Endothelial cell of umbilical vein (primary cell): ENCODE measurements around the gene PLEKHA7. TPM values are rescaled to one million over a fixed set of nuclear protein-coding genes. Genes with fewer than 3 reads are reported as not detected.

Experiments used
- BruUV-seq: library from RNA; stranded (reverse); fragments of 400-500 nt; replicated peaks from 2 replicates; lab custom pipeline; 2021; lab: Mats Ljungman, UMichigan
- CTCF ChIA-PET: fragments of 300-600, 350-600 bp; sonication (Branson Sonifier 250); formaldehyde crosslinking; loops from one replicate; lab custom pipeline; 2021; ENCODE audit warnings: antibody characterized with exemption, inconsistent platforms; lab: Charles Lee
- POLR2A ChIA-PET: fragments of 300-600, 350-600 bp; sonication (Branson Sonifier 250); formaldehyde crosslinking; loops from one replicate; lab custom pipeline; 2021; ENCODE audit warnings: antibody characterized with exemption, inconsistent platforms; lab: Charles Lee
- DNase-seq: peaks from one replicate; pipeline ENCODE4 v3.0.0-alpha.2; 2011; ENCODE audit warnings: low read depth, low spot score
- FAIRE-seq: peaks from 2 replicates; lab custom pipeline; 2011; peaks lifted over from hg19 to GRCh38; lab: Jason Lieb, UNC
- H2AFZ ChIP-seq: 2 replicates; pipeline ENCODE4 v1.6.0; 2012; ENCODE audit warnings: low read depth, low read length, control low read depth, inconsistent platforms
- H3K27ac ChIP-seq: 2 replicates; pipeline ENCODE4 v1.5.1; 2011; ENCODE audit warnings: low read depth, mild to moderate bottlenecking, control low read depth, low read length, moderate library complexity; ENCODE audit not compliant: insufficient read depth
- H3K27me3 ChIP-seq, 2 experiments: 2 replicates each; pipeline versions ENCODE4 v1.6.0 to v1.6.1; 2011; ENCODE audit warnings: low read length in 2 of 2, mixed read lengths in 1 of 2; ENCODE audit not compliant: control insufficient read depth in 2 of 2, insufficient read depth in 2 of 2
- H3K36me3 ChIP-seq, 2 experiments: 2 replicates in 1 of 2; 3 replicates in 1 of 2; pipeline ENCODE4 v1.5.1; 2011; ENCODE audit warnings: low read length in 2 of 2, mild to moderate bottlenecking in 1 of 2, moderate library complexity in 1 of 2; ENCODE audit not compliant: control insufficient read depth in 2 of 2, insufficient read depth in 2 of 2; ENCODE audit errors: extremely low read depth in 1 of 2
- H3K4me1 ChIP-seq: 3 replicates; pipeline ENCODE4 v1.5.1; 2011; ENCODE audit warnings: mild to moderate bottlenecking, low read length; ENCODE audit not compliant: control insufficient read depth, insufficient read depth; ENCODE audit errors: extremely low read depth
- H3K4me2 ChIP-seq: 2 replicates; pipeline ENCODE4 v1.6.1; 2011; ENCODE audit warnings: low read length, control low read depth, mixed read lengths; ENCODE audit not compliant: insufficient read depth
- H3K4me3 ChIP-seq, 3 experiments: fragments of 200-600 bp in 1 of 3; sonication (generic), shearing (Covaris generic) in 1 of 3; replicated peaks in 1 of 3; 2 replicates each; pipeline ENCODE4 v1.5.1; 2011 to 2016; ENCODE audit warnings: control low read depth in 3 of 3, low read length in 3 of 3, mild to moderate bottlenecking in 2 of 3, inconsistent platforms in 1 of 3, low read depth in 1 of 3, moderate library complexity in 1 of 3; ENCODE audit not compliant: insufficient read depth in 1 of 3
- H3K79me2 ChIP-seq: 2 replicates; pipeline ENCODE4 v1.6.0; 2012; ENCODE audit warnings: low read length, inconsistent platforms; ENCODE audit not compliant: control insufficient read depth, insufficient read depth
- H3K9ac ChIP-seq: replicated peaks from 2 replicates; pipeline ENCODE3; 2011; ENCODE audit warnings: low read length, control low read depth; ENCODE audit not compliant: insufficient read depth; ENCODE audit errors: extremely low read depth
- H3K9me1 ChIP-seq: replicated peaks from 3 replicates; pipeline ENCODE4 v1.6.0; 2011; ENCODE audit warnings: mild to moderate bottlenecking, low read length; ENCODE audit not compliant: control insufficient read depth, insufficient read depth; ENCODE audit errors: extremely low read depth
- H3K9me3 ChIP-seq: replicated peaks from 2 replicates; pipeline ENCODE4 v1.5.1; 2012; ENCODE audit warnings: low read length, inconsistent platforms; ENCODE audit not compliant: control insufficient read depth, insufficient read depth
- H4K20me1 ChIP-seq: replicated peaks from 2 replicates; pipeline ENCODE3; 2011; ENCODE audit warnings: mild to moderate bottlenecking, low read length; ENCODE audit not compliant: control insufficient read depth, insufficient read depth; ENCODE audit errors: extremely low read depth
- CTCF ChIP-seq, 2 donors: IDR thresholded peaks; 1 replicate in 1 of 2; 2 replicates in 1 of 2; pipeline ENCODE4 v1.5.1; 2011; ENCODE audit warnings: low read length in 2 of 2, mild to moderate bottlenecking in 2 of 2, moderate library complexity in 2 of 2, control low read depth in 1 of 2, inconsistent platforms in 1 of 2, low read depth in 1 of 2; ENCODE audit not compliant: insufficient read depth in 1 of 2; ENCODE audit errors: extremely low read depth in 1 of 2
- EZH2 ChIP-seq: IDR thresholded peaks from 2 replicates; pipeline ENCODE4 v1.6.1; 2012; ENCODE audit warnings: borderline replicate concordance, low read depth, mild to moderate bottlenecking, moderate library complexity, low read length, inconsistent platforms; ENCODE audit not compliant: severe bottlenecking
- FOS ChIP-seq: IDR thresholded peaks from 2 replicates; pipeline ENCODE4 v1.6.1; 2011; ENCODE audit warnings: mild to moderate bottlenecking, low read length, moderate library complexity, borderline replicate concordance; ENCODE audit not compliant: insufficient read depth
- GATA2 ChIP-seq: IDR thresholded peaks from 2 replicates; pipeline ENCODE4 v1.7.0; 2011; ENCODE audit warnings: low read depth, mild to moderate bottlenecking, moderate library complexity, mixed read lengths, low read length; ENCODE audit not compliant: insufficient read length, insufficient read depth
- JUN ChIP-seq: IDR thresholded peaks from 2 replicates; pipeline ENCODE4 v1.6.1; 2011; ENCODE audit warnings: borderline replicate concordance, low read depth; ENCODE audit not compliant: insufficient read length, insufficient read depth
- MAX ChIP-seq: IDR thresholded peaks from 2 replicates; pipeline ENCODE4 v1.6.1; 2011; ENCODE audit not compliant: insufficient read depth, insufficient read length
- MYC ChIP-seq: IDR thresholded peaks from one replicate; pipeline ENCODE4 v1.6.1; 2011; ENCODE audit warnings: mild to moderate bottlenecking, low read depth, low read length
- POLR2A ChIP-seq: IDR thresholded peaks from 2 replicates; pipeline ENCODE4 v1.6.1; 2012; ENCODE audit warnings: low read depth, mild to moderate bottlenecking, control low read depth, low read length
- POLR2AphosphoS5 ChIP-seq: IDR thresholded peaks from 2 replicates; pipeline ENCODE4 v1.6.1; 2012; ENCODE audit warnings: low read depth, mild to moderate bottlenecking, control low read depth, low read length, moderate library complexity; ENCODE audit not compliant: insufficient read depth
- dilution Hi-C: fragments of 300-500 bp; cut with MboI; formaldehyde crosslinking; loops from one replicate; pipeline ENCODE4 v1.15.0; 2019; ENCODE audit warnings: low sequenced_read_pairs; ENCODE audit not compliant: extremely low pct_ligation_motif_present
- intact Hi-C: fragments of 100-400 bp; cut with micrococcal nuclease; formaldehyde crosslinking; loops from one replicate; pipeline ENCODE4 v1.10.0; 2022
- polyA plus RNA-seq, 4 experiments: library from polyadenylated mRNA; depleted of rRNA in 3 of 4; stranded (reverse) in 3 of 4; unstranded in 1 of 4; fragments of >200 nt; gene quantifications; 2 replicates each; pipeline versions ENCODE4 v1.2.1 to v1.2.3, GENCODE V29; 2011 to 2012; ENCODE audit warnings: missing spikeins in 1 of 4
- total RNA-seq: library from RNA; stranded (reverse); gene quantifications from 2 replicates; pipeline ENCODE4 v1.2.3, GENCODE V29; 2021

PLEKHA7 gene
- total and polyA plus RNA-seq, 2 donors (not counting 3 experiments of a cell fraction or from before 2014, with no cell fraction given): 1.7 to 3.8 TPM

- no TSS peak for BruUV-seq
- Histone ChIP-seq H3K79me2 (no peaks in the 10 kb centered on the region), H3K4me2 (no peak overlapping the region), H3K9me1 (no peaks in the 10 kb centered on the region), H3K4me3 (no peak overlapping the region), H3K36me3 (no peaks in the 10 kb centered on the region), H3K9me3 (no peaks in the 10 kb centered on the region), H3K4me1 (peaks cover 8% of the 10 kb centered on the region), H3K9ac (no peak overlapping the region), H2AFZ (no peak overlapping the region), H3K27ac (no peak overlapping the region), H3K27me3 (no peaks in the 10 kb centered on the region), H4K20me1 (no peaks in the 10 kb centered on the region)
- FAIRE-seq: no peak
- TF ChIP-seq MAX: no peak
- TF ChIP-seq JUN: no peak
- no peak for TF ChIP-seq MYC
- no peak for TF ChIP-seq CTCF (IDR thresholded peaks at IDR 0.05; ENCODE audit: extremely low read depth in 1 of 2, insufficient read depth in 1 of 2, low read depth in 1 of 2, low read length in 2 of 2)
- TF ChIP-seq POLR2A: no peak
- TF ChIP-seq GATA2: no peak
- no peak for TF ChIP-seq FOS
- no peak for TF ChIP-seq EZH2
- no peak for TF ChIP-seq POLR2AphosphoS5
- intact Hi-C loops: loop anchor here (1.0 to 5.0 kb wide), 2 partner anchors 47 to 195 kb away; no protein-coding TSS in a partner anchor
- POLR2A ChIA-PET: no interaction called here
- DNase-seq: no peak
- CTCF ChIA-PET: interaction anchor here (1.0 to 2.0 kb wide), 11 partner anchors 8 to 195 kb away, joined by 3 to 17 read pairs (median 5); no protein-coding TSS in a partner anchor
- dilution Hi-C loops: no loop called here
Measured at GRCh38 chr11:17015627-17016126, 1.5 kb upstream of the PLEKHA7 start.
